ENCODE results near the gene DPF3. TPM values are rescaled to one million over a fixed set of nuclear protein-coding genes. Genes with fewer than 3 reads are reported as not detected.
"Not testable (repeated sequence)": the region's sequence is repeated elsewhere in the genome, so short reads cannot be mapped to it uniquely, and the experiment has no call there.

Gene DPF3
- total and polyA plus RNA-seq, 2 donors = 0.71 to 2.2 TPM

- WGBS = 80% methylated on average over 1 of the region's 1 CpG
- DNase-seq (ENCODE audit: extremely low spot score) = no peak
Measured at GRCh38 chr14:72763892-72764291, 130.0 kb downstream of the DPF3 start.

GRCh38 chr14:72759670-72760069 lies 134.2 kb downstream of the DPF3 start:
- Histone ChIP-seq H3K4me1 (ENCODE audit: insufficient read depth) (no peaks in the 10 kb centered on the region), H3K27ac (ENCODE audit: low read depth) (no peak overlapping the region), H3K36me3 (ENCODE audit: insufficient read depth) (no peaks in the 10 kb centered on the region), H3K4me3 (ENCODE audit: low read depth, low read length) (no peak overlapping the region)
- DNase-seq (ENCODE audit: extremely low spot score) = no peak

More at GRCh38 chr14:72763892-72764291, 130.0 kb downstream of the DPF3 start:
- no peak overlapping the region for H3K4me3 ChIP-seq (ENCODE audit: low read depth, low read length)
- no peaks in the 10 kb centered on the region for H3K4me1 ChIP-seq (ENCODE audit: insufficient read depth)
- H3K36me3 ChIP-seq (ENCODE audit: insufficient read depth) = no peaks in the 10 kb centered on the region
- no peak overlapping the region for H3K27ac ChIP-seq (ENCODE audit: low read depth)

DNA sequence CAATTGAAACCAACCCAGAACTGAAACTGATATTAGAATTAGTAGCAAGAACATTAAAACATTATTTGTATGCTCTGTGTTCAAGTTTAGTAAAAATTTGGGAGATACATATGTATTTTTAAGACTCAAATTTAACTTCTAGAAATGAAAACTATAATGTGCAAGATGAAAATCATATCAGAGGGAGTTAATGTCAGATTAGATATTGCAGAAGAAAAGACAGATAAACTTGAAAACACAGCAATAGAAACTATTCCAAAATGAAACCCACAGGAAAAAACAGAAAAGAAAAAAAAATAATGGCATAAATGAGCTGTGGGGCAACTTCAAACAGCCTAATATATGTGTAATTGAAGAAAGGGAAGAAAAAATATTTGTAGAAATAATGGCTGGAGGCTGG lies 134.9 kb downstream of the DPF3 start:
- H3K36me3 ChIP-seq (ENCODE audit: insufficient read depth) = no peaks in the 10 kb centered on the region
- no peak overlapping the region for H3K4me3 ChIP-seq (ENCODE audit: low read depth, low read length)
- DNase-seq (ENCODE audit: extremely low spot score) = no peak
- no peaks in the 10 kb centered on the region for H3K4me1 ChIP-seq (ENCODE audit: insufficient read depth)
- H3K27ac ChIP-seq (ENCODE audit: low read depth) = no peak overlapping the region

DNA sequence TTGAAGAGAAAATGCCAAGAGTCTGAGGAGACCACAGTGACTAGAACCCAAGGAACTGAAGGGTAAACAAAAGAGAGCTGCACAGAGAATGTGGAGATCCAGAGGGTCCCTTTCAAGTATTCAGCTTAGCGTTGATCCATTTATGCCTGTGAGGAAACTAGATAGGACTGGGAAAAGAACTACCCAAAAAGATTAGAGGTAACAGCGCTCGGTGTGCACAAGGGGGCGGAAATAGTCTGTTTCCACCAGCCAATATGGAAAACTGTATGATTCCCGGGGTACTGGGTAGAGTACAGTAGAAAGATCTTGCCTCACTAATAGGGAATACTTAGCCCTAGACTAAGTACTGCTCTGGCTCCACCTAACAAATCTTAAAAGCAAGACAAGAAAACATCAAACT lies 135.5 kb downstream of the DPF3 start:
- Histone ChIP-seq H3K4me1 (ENCODE audit: insufficient read depth) (no peaks in the 10 kb centered on the region), H3K36me3 (ENCODE audit: insufficient read depth) (no peaks in the 10 kb centered on the region), H3K27ac (ENCODE audit: low read depth) (no peak overlapping the region), H3K4me3 (ENCODE audit: low read depth, low read length) (no peak overlapping the region)
- DNase-seq (ENCODE audit: extremely low spot score) = no peak
- WGBS = 82% methylated on average over 5 of the region's 5 CpGs

GRCh38 chr14:72756967-72757366 lies 136.9 kb downstream of the DPF3 start:
- no peak for DNase-seq (ENCODE audit: extremely low spot score)
- Histone ChIP-seq H3K4me3 (ENCODE audit: low read depth, low read length) (no peak overlapping the region), H3K36me3 (ENCODE audit: insufficient read depth) (no peaks in the 10 kb centered on the region), H3K4me1 (ENCODE audit: insufficient read depth) (no peaks in the 10 kb centered on the region), H3K27ac (ENCODE audit: low read depth) (no peak overlapping the region)
- 81% methylated on average over 1 of the region's 1 CpG for WGBS

DNA sequence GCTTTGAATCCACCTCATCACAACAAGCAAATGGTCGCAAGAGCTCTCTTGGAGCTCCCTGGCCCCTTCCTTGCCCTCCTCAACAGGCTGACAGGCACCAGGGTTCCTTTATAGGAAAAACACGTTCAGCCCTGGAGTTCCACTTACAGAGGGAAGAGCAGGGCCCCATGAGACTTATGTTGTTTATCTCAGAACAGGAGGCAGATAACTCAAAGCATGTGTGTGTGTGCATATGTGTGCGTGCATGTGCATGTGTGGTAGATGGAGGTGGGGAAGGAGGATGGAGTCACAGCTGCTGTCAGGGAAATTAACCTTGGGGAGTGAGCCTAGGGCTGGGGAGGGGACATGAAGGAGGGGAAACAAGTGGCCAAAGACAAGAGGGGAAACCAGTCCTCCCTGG lies 138.1 kb downstream of the DPF3 start:
- WGBS = 41% methylated on average over 3 of the region's 3 CpGs
- no peak overlapping the region for H3K27ac ChIP-seq (ENCODE audit: low read depth)
- no peaks in the 10 kb centered on the region for H3K36me3 ChIP-seq (ENCODE audit: insufficient read depth)
- DNase-seq (ENCODE audit: extremely low spot score) = no peak
- no peak overlapping the region for H3K4me3 ChIP-seq (ENCODE audit: low read depth, low read length)
- no peaks in the 10 kb centered on the region for H3K4me1 ChIP-seq (ENCODE audit: insufficient read depth)

GRCh38 chr14:72754949-72755348 lies 139.0 kb downstream of the DPF3 start:
- no peak overlapping the region for H3K4me3 ChIP-seq (ENCODE audit: low read depth, low read length)
- WGBS = 94% methylated on average over 4 of the region's 4 CpGs
- DNase-seq (ENCODE audit: extremely low spot score) = no peak
- no peaks in the 10 kb centered on the region for H3K36me3 ChIP-seq (ENCODE audit: insufficient read depth)
- no peak overlapping the region for H3K27ac ChIP-seq (ENCODE audit: low read depth)
- H3K4me1 ChIP-seq (ENCODE audit: insufficient read depth) = no peaks in the 10 kb centered on the region

- H3K4me1 ChIP-seq (ENCODE audit: insufficient read depth) = no peaks in the 10 kb centered on the region
- H3K36me3 ChIP-seq (ENCODE audit: insufficient read depth) = no peaks in the 10 kb centered on the region
- H3K4me3 ChIP-seq (ENCODE audit: low read depth, low read length) = no peak overlapping the region
- H3K27ac ChIP-seq (ENCODE audit: low read depth) = no peak overlapping the region
- no peak for DNase-seq (ENCODE audit: extremely low spot score)
- 93% methylated on average over 6 of the region's 6 CpGs for WGBS
Measured at GRCh38 chr14:72753879-72754400, 140.0 kb downstream of the DPF3 start.

DNA sequence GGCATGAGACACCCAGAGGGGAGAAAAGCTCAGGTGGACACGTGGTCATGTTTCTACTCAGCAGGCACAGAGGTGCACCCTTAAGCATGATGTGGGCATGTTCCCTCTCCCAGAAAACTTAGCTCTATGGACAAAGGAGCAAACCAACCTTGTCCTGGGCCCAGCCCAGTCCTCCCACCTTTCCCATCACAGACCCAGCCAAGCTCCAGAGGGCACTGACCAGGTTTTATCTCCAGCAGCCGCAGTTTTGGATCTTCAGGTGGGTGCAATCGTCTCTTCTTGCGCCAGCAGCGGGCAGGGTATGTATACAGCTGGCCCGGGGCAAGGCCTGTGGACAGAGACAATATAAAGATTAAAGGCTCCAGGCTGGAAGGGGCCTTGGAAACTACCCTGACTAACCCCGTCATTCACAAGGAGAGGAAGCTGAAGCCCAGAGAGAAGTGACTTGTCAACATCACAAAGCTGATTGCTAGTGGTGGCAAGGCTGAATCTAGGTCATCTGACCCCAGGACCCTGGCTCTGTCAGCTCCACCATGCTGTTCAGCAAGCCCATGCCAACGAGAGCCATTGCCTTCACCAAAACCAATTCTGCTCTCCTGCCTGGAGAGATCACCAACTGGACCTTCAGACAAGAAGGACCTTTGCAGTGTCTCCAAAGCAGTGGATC lies 140.7 kb downstream of the DPF3 start:
- H3K27ac ChIP-seq (ENCODE audit: low read depth) = no peak overlapping the region
- H3K4me3 ChIP-seq (ENCODE audit: low read depth, low read length) = no peak overlapping the region
- H3K4me1 ChIP-seq (ENCODE audit: insufficient read depth) = no peaks in the 10 kb centered on the region
- no peak for DNase-seq (ENCODE audit: extremely low spot score)
- WGBS = 78% methylated on average over 8 of the region's 8 CpGs
- H3K36me3 ChIP-seq (ENCODE audit: insufficient read depth) = no peaks in the 10 kb centered on the region

GRCh38 chr14:72752034-72752412 lies 141.9 kb downstream of the DPF3 start:
- 93% methylated on average over 3 of the region's 3 CpGs for WGBS
- Histone ChIP-seq H3K27ac (ENCODE audit: low read depth) (no peak overlapping the region), H3K36me3 (ENCODE audit: insufficient read depth) (no peaks in the 10 kb centered on the region), H3K4me3 (ENCODE audit: low read depth, low read length) (no peak overlapping the region), H3K4me1 (ENCODE audit: insufficient read depth) (no peaks in the 10 kb centered on the region)
- no peak for DNase-seq (ENCODE audit: extremely low spot score)

DNA sequence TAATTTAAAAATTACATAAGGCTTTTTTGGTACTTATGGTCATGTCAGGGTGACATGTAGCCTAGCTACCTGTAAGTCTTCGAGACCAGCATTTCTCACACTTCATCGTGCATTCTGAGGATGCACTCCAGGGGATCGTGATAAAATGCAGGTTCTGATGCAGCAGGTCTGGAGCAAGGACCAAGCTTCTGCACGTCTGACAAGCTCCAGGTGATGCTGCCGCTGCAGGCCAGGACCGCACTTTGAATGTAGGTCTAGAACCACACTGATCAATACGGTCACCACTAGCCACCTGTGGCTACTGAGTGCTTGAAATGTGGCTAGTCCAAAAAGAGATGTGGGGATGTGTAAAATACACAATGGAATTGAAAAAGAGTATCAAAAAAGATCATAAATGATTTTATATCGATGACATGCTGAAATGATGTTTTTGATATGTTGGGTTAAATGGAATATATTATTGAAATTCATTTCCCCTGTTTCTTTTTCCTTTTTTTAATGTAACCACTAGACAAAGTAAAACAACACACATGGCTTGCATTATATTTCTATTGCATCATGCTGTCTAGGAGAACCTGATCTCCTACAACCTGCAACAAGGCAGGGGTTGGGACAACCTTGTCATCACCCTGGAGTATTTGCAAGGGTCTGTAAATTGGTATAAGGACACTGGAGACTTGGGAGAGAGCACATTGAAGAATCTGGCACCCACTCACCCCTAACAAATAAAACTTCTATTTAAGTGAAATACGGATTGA lies 142.4 kb downstream of the DPF3 start:
- Histone ChIP-seq H3K4me1 (ENCODE audit: insufficient read depth) (no peaks in the 10 kb centered on the region), H3K36me3 (ENCODE audit: insufficient read depth) (no peaks in the 10 kb centered on the region), H3K27ac (ENCODE audit: low read depth) (no peak overlapping the region), H3K4me3 (ENCODE audit: low read depth, low read length) (no peak overlapping the region)
- DNase-seq (ENCODE audit: extremely low spot score) = no peak
- WGBS = 92% methylated on average over 9 of the region's 9 CpGs

DNA sequence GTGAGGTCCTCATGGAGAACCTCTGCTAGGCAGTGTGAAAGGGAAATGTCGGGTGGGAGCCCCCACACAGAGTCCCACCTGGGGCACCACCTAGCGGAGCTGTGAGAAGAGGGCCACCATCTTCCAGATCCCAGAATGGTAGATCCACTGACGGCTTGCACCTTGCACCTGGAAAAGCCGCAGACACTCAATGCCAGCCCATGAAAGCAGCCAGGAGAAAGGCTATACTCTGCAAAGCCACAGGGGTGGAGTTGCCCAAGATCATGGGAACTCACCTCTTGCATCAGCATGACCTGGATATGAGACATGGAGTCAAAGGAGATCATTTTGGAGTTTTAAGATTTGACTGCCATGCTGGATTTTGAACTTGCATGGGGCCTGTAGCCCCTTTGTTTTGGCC lies 145.0 kb downstream of the DPF3 start:
- not testable (repeated sequence) for H3K4me1 ChIP-seq (ENCODE audit: insufficient read depth); H3K27ac ChIP-seq (ENCODE audit: low read depth); H3K36me3 ChIP-seq (ENCODE audit: insufficient read depth); DNase-seq (ENCODE audit: extremely low spot score); H3K4me3 ChIP-seq (ENCODE audit: low read depth, low read length)
- WGBS = 97% methylated on average over 4 of the region's 4 CpGs

DNA sequence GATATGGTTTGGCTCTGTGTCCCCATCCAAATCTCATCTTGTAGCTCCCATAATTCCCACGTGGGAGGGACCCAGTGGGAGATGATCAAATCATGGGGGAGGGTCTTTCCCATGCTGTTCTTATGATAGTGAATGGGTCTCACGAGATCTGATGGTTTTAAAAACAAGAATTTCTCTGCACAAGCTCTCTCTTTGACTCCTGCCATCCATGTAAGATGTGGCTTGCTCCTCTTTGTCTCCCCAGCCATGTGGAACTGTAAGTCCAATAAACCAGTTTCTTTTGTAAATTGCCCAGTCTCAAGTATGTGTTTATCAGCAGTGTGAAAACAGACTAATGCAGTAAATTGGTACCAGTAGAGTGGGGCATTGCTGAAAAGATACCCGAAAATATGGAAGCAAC lies 146.2 kb downstream of the DPF3 start:
- H3K4me1 ChIP-seq (ENCODE audit: insufficient read depth) = no peaks in the 10 kb centered on the region
- H3K36me3 ChIP-seq (ENCODE audit: insufficient read depth) = no peaks in the 10 kb centered on the region
- DNase-seq (ENCODE audit: extremely low spot score) = no peak
- no peak overlapping the region for H3K4me3 ChIP-seq (ENCODE audit: low read depth, low read length)
- WGBS = 76% methylated on average over 3 of the region's 3 CpGs
- H3K27ac ChIP-seq (ENCODE audit: low read depth) = no peak overlapping the region
